22Rv1 (cell line): ENCODE measurements around the gene ACTL7B.
"Not testable (repeated sequence)": the region's sequence is repeated elsewhere in the genome, so short reads cannot be mapped to it uniquely, and the experiment has no call there.

Experiments used
- H3K27ac ChIP-seq: fragments of 450-650 bp; 2 replicates; pipeline ENCODE4 v1.5.1; 2017
- CTCF ChIP-seq: fragments of 450-650 bp; IDR thresholded peaks from 2 replicates; pipeline ENCODE4 v1.5.1; 2017; ENCODE audit warnings: mild to moderate bottlenecking
- ZFX ChIP-seq: fragments of 450-650 bp; IDR thresholded peaks from 2 replicates; pipeline ENCODE4 v1.6.1; 2017; ENCODE audit warnings: antibody characterized with exemption, borderline replicate concordance

ACTL7B gene

GRCh38 chr9:108859459-108860114 is 3.8 kb upstream of the ACTL7B start:
- no peak overlapping the region for H3K27ac ChIP-seq
- TF ChIP-seq CTCF: no peak
- TF ChIP-seq ZFX: no peak

- TF ChIP-seq CTCF (no peak), ZFX (no peak)
- H3K27ac ChIP-seq: no peak overlapping the region
Measured at GRCh38 chr9:108857572-108857971, 1.8 kb upstream of the ACTL7B start.

DNA sequence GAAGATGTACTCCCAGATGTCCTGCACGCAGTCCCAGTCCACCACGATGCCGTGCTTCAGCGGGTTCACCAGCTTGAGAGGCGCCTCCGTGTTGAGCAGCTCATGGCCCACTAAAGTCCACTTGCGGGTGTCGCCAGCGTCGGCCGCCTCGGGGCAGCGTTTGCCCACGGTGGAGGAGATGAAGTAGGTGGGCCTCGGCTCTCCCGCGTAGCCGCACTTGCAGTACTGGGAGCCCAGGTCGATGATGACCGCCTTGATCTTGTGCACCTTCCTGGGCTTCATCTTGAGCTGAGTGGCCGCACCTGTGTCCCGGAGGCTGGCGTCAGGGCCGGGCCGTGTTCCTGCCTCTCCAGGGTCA is 278 bp downstream of the ACTL7B start:
- no peak overlapping the region for H3K27ac ChIP-seq
- no peak for TF ChIP-seq ZFX

- TF ChIP-seq CTCF: no peak
- no peak for TF ChIP-seq ZFX
- H3K27ac ChIP-seq: no peak overlapping the region
Measured at GRCh38 chr9:108854641-108855528, 901 bp downstream of the ACTL7B start.

GRCh38 chr9:108854094-108854493 is 1.7 kb downstream of the ACTL7B start:
- TF ChIP-seq ZFX (no peak), CTCF (no peak)

GRCh38 chr9:108852079-108852478 is 3.7 kb downstream of the ACTL7B start:
- TF ChIP-seq ZFX: no peak
- H3K27ac ChIP-seq: no peak overlapping the region

More at GRCh38 chr9:108854094-108854493, 1.7 kb downstream of the ACTL7B start:
- H3K27ac ChIP-seq: no peak overlapping the region

- TF ChIP-seq CTCF (no peak), ZFX (no peak)
- no peak overlapping the region for H3K27ac ChIP-seq
Measured at GRCh38 chr9:108851138-108851537, 4.6 kb downstream of the ACTL7B start.

DNA sequence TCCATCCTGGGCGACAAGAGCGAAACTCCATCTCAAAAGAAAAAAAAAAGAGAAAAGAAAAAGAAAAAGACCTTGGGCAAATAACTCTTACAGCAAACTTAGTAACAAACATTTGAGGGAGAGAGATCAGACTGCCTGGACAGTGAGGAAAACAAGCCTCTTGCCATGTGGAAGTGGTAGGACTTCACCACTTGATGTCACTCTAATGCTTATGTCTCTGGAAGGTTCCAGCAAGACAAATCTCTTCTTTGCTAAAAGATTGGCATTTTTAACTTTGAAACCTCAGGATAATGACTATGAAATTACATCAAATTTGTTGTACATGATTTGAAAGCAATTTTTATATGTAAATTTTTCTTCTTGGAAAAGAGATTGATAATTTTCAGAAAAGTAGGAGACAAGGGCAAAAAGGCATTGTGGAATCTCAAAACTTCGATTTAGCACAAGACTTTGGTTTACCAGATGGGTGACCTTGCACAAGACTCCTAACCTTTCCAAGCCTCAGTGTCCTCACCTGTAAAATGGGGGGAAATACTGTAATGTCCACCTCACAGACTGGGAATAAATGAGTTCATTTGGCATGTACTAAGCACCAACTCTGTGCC is 5.4 kb downstream of the ACTL7B start:
- H3K27ac ChIP-seq: no peak overlapping the region
- TF ChIP-seq ZFX (no peak), CTCF (peak; percentile 35)

DNA sequence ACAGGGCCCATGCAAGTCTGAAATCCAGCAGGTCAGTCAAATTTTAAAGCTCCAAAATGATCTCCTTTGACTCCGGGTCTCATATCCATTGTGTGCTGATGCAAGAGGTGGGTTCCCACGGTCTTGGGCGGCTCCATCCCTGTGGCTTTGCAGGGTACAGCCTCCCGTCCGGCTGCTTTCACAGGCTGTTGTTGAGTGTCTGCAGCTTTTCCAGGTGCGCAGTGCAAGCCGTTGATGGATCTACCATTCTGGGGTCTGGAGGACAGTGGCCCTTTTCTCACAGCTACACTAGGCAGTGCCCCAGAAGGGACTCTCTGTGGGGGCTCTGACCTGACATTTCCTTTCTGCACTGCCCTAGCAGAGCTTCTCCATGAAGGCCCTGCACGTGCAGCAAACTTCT is 7.5 kb downstream of the ACTL7B start:
- H3K27ac ChIP-seq: not testable (repeated sequence)
